ENCODE measurements around the gene FNTB. TPM values are rescaled to one million over a fixed set of nuclear protein-coding genes. Genes with fewer than 3 reads are reported as not detected.

Gene FNTB
- total and polyA plus RNA-seq, 2 experiments from 2014 or later = 8.6 to 12.5 TPM

DNA sequence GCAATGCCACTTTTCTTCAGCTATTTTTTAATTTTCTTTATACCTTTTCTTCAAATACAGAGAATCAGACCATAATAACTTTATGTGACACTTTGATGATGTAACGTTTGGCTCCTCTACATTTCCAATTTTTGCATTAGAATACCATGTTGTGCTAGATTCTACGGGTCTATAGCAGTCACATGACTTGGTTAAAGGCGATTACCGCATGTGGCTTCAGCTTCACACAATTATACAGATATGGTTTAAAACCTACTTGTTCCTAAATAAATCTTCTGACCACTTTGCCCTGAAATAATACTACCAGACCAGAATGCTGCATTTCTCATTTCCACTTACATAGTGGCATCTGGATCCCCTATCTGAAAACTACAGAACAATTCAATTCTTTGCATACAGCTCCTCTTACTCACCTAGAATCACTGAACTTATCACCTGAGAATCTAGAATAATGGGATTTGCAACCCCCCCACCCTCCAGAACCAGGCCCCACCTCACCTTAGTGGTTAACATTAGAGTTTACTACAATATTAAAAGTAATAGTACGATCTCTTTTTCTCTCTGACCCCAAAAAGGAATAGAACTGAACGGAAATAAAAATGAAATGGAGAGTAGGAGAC is 114.3 kb downstream of the FNTB start:
- Histone ChIP-seq H3K4me1 (ENCODE audit: insufficient read depth) (peaks cover 10% of the 10 kb centered on the region), H3F3A (replicated peaks; ENCODE audit: low read depth) (no peaks in the 10 kb centered on the region), H3K4me2 (peak overlapping the region; percentile 91), H3K36me3 (ENCODE audit: insufficient read depth) (no peaks in the 10 kb centered on the region), H3K27ac (ENCODE audit: low read depth) (peak overlapping the region; percentile 64; the same call in 1 of the 2 replicates), H3K9me2 (ENCODE audit: insufficient read depth) (no peaks in the 10 kb centered on the region), H2AFZ (no peak overlapping the region), H3K4me3 (peak overlapping the region; percentile 72), H3K79me2 (replicated peaks; ENCODE audit: insufficient read depth) (peaks cover 53% of the 10 kb centered on the region), H4K20me1 (replicated peaks; ENCODE audit: insufficient read depth) (peaks cover 6% of the 10 kb centered on the region), H3K27me3 (ENCODE audit: insufficient read depth) (peaks cover 6% of the 10 kb centered on the region; the same call in 1 of the 2 replicates)
- peaks cover 24% of the 10 kb centered on the region for H3K36me3 Mint-ChIP-seq (ENCODE audit: low read depth)
- H3K9me3 Mint-ChIP-seq = no peaks in the 10 kb centered on the region
- H3K27me3 Mint-ChIP-seq (ENCODE audit: insufficient read depth, low read depth, poor library complexity) = peaks cover 9% of the 10 kb centered on the region
- H3K4me3 Mint-ChIP-seq = peak overlapping the region; percentile 92
- no peak for ATAC-seq
- TF ChIP-seq NANOG (IDR thresholded peaks at IDR 0.05; ENCODE audit: borderline replicate concordance) = no peak
- TF ChIP-seq, protein P1, sequence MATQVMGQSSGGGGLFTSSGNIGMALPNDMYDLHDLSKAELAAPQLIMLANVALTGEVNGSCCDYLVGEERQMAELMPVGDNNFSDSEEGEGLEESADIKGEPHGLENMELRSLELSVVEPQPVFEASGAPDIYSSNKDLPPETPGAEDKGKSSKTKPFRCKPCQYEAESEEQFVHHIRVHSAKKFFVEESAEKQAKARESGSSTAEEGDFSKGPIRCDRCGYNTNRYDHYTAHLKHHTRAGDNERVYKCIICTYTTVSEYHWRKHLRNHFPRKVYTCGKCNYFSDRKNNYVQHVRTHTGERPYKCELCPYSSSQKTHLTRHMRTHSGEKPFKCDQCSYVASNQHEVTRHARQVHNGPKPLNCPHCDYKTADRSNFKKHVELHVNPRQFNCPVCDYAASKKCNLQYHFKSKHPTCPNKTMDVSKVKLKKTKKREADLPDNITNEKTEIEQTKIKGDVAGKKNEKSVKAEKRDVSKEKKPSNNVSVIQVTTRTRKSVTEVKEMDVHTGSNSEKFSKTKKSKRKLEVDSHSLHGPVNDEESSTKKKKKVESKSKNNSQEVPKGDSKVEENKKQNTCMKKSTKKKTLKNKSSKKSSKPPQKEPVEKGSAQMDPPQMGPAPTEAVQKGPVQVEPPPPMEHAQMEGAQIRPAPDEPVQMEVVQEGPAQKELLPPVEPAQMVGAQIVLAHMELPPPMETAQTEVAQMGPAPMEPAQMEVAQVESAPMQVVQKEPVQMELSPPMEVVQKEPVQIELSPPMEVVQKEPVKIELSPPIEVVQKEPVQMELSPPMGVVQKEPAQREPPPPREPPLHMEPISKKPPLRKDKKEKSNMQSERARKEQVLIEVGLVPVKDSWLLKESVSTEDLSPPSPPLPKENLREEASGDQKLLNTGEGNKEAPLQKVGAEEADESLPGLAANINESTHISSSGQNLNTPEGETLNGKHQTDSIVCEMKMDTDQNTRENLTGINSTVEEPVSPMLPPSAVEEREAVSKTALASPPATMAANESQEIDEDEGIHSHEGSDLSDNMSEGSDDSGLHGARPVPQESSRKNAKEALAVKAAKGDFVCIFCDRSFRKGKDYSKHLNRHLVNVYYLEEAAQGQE (IDR thresholded peaks at IDR 0.05; ENCODE audit: unreplicated experiment) = no peak
- no peak for TF ChIP-seq ZNF331 (CRISPR knock-in tag; IDR thresholded peaks at IDR 0.05; ENCODE audit: low read depth)
- no peak for TF ChIP-seq EZH2phosphoT487 (IDR thresholded peaks at IDR 0.05; ENCODE audit: unreplicated experiment)
- TF ChIP-seq, protein P2, sequence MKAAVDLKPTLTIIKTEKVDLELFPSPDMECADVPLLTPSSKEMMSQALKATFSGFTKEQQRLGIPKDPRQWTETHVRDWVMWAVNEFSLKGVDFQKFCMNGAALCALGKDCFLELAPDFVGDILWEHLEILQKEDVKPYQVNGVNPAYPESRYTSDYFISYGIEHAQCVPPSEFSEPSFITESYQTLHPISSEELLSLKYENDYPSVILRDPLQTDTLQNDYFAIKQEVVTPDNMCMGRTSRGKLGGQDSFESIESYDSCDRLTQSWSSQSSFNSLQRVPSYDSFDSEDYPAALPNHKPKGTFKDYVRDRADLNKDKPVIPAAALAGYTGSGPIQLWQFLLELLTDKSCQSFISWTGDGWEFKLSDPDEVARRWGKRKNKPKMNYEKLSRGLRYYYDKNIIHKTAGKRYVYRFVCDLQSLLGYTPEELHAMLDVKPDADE (IDR thresholded peaks at IDR 0.05) = no peak
- TF ChIP-seq STAT1 (IDR thresholded peaks at IDR 0.05; ENCODE audit: unreplicated experiment) = no peak
- TF ChIP-seq, protein P3, sequence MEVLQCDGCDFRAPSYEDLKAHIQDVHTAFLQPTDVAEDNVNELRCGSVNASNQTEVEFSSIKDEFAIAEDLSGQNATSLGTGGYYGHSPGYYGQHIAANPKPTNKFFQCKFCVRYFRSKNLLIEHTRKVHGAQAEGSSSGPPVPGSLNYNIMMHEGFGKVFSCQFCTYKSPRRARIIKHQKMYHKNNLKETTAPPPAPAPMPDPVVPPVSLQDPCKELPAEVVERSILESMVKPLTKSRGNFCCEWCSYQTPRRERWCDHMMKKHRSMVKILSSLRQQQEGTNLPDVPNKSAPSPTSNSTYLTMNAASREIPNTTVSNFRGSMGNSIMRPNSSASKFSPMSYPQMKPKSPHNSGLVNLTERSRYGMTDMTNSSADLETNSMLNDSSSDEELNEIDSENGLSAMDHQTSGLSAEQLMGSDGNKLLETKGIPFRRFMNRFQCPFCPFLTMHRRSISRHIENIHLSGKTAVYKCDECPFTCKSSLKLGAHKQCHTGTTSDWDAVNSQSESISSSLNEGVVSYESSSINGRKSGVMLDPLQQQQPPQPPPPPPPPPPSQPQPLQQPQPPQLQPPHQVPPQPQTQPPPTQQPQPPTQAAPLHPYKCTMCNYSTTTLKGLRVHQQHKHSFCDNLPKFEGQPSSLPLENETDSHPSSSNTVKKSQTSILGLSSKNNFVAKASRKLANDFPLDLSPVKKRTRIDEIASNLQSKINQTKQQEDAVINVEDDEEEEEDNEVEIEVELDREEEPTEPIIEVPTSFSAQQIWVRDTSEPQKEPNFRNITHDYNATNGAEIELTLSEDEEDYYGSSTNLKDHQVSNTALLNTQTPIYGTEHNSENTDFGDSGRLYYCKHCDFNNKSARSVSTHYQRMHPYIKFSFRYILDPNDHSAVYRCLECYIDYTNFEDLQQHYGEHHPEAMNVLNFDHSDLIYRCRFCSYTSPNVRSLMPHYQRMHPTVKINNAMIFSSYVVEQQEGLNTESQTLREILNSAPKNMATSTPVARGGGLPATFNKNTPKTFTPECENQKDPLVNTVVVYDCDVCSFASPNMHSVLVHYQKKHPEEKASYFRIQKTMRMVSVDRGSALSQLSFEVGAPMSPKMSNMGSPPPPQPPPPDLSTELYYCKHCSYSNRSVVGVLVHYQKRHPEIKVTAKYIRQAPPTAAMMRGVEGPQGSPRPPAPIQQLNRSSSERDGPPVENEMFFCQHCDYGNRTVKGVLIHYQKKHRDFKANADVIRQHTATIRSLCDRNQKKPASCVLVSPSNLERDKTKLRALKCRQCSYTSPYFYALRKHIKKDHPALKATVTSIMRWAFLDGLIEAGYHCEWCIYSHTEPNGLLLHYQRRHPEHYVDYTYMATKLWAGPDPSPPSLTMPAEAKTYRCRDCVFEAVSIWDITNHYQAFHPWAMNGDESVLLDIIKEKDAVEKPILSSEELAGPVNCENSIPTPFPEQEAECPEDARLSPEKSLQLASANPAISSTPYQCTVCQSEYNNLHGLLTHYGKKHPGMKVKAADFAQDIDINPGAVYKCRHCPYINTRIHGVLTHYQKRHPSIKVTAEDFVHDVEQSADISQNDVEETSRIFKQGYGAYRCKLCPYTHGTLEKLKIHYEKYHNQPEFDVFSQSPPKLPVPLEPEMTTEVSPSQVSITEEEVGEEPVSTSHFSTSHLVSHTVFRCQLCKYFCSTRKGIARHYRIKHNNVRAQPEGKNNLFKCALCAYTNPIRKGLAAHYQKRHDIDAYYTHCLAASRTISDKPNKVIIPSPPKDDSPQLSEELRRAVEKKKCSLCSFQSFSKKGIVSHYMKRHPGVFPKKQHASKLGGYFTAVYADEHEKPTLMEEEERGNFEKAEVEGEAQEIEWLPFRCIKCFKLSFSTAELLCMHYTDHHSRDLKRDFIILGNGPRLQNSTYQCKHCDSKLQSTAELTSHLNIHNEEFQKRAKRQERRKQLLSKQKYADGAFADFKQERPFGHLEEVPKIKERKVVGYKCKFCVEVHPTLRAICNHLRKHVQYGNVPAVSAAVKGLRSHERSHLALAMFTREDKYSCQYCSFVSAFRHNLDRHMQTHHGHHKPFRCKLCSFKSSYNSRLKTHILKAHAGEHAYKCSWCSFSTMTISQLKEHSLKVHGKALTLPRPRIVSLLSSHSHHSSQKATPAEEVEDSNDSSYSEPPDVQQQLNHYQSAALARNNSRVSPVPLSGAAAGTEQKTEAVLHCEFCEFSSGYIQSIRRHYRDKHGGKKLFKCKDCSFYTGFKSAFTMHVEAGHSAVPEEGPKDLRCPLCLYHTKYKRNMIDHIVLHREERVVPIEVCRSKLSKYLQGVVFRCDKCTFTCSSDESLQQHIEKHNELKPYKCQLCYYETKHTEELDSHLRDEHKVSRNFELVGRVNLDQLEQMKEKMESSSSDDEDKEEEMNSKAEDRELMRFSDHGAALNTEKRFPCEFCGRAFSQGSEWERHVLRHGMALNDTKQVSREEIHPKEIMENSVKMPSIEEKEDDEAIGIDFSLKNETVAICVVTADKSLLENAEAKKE (CRISPR knock-in tag; IDR thresholded peaks at IDR 0.05) = no peak
- TF ChIP-seq EZH2 (IDR thresholded peaks at IDR 0.05; ENCODE audit: low read depth, unreplicated experiment) = no peak
- TF ChIP-seq JUNB (IDR thresholded peaks at IDR 0.05; ENCODE audit: unreplicated experiment) = no peak
- TF ChIP-seq POLR2AphosphoS5 (IDR thresholded peaks at IDR 0.05; ENCODE audit: low read depth) = no peak
- H3K27ac Mint-ChIP-seq = peak overlapping the region; percentile 84
- no peak for DNase-seq (ENCODE audit: low spot score)
- H3K4me1 Mint-ChIP-seq = peaks cover 21% of the 10 kb centered on the region

All from GM23338 (cell line).